Measurements from ENCODE around the gene COMMD10. TPM values are rescaled to one million over a fixed set of nuclear protein-coding genes. Genes with fewer than 3 reads are reported as not detected.
A peak's percentile ranks its signal among the peaks of the same experiment; 100 is the strongest.

Gene COMMD10
- polyA plus RNA-seq, 1 donor, result 58.6 TPM

DNA sequence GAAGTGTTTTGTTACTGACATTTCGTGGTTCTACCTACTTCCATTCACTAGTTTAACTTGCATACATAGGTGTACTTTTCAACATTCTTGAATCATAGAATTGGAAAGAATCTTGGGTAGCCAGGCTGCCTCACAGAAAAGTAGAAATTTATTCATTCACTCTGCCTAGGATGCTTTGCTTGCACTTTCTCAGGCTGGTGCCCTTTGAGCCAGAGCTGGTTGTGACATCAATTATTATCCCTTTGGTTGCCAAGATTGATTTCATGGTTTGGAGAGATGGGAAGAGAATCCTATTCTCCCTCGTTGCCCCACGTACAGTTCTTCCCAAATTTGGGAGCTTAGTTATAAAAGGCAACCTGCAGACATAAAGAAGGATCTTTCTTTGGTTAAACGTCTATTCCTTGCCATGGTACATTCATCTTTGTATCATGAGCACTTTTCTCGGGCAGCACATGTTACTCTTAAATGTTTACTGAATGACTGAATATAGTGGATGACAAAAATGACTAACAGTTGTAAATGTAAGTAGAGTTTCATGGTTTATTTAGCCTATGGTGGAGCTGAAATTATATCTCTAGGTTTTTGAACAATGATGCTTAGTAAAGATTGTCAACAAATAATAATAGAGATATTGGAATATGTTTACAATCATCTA is 195.5 kb downstream of the COMMD10 start:
- Histone ChIP-seq H3K36me3 (ENCODE audit: control insufficient read depth, insufficient read depth, low read length) (peaks cover 2% of the 10 kb centered on the region), H3K4me3 (ENCODE audit: low read length) (no peak overlapping the region), H3K27ac (ENCODE audit: low read length) (no peak overlapping the region), H3K9me3 (ENCODE audit: control insufficient read depth, low read depth, low read length) (peaks cover 7% of the 10 kb centered on the region), H3K27me3 (ENCODE audit: control insufficient read depth, insufficient read depth, low read length) (no peaks in the 10 kb centered on the region), H3K4me1 (ENCODE audit: control insufficient read depth, insufficient read depth, low read length) (no peaks in the 10 kb centered on the region)
- peak in 1 of 2 donors; percentile 13 for DNase-seq
- 100% methylated on average over 1 of the region's 5 CpGs for WGBS (ENCODE audit: insufficient coverage, low lambda C conversion rate)

DNA sequence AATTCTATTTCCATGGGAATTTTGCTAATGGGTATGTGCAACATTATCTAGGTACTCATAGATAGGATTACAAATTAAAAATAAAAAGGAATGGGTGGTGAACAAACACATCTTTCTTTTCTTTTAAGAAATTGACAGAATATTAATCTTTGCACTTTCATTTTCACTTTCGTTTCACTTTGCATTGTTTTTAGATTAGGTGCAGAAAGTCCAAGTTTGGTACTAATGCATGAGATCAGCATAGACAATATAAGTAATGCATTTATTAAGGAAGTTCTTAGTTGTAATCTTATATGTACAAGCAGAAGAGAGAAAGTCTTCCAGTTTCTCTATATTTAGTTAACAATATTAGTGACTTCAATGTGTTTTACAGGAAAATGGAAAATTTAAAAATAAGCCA is 196.5 kb downstream of the COMMD10 start:
- DNase-seq, result no peak
- H3K4me1 ChIP-seq (ENCODE audit: control insufficient read depth, insufficient read depth, low read length), result no peaks in the 10 kb centered on the region
- 83% methylated on average over 1 of the region's 1 CpG for WGBS (ENCODE audit: insufficient coverage, low lambda C conversion rate)

DNA sequence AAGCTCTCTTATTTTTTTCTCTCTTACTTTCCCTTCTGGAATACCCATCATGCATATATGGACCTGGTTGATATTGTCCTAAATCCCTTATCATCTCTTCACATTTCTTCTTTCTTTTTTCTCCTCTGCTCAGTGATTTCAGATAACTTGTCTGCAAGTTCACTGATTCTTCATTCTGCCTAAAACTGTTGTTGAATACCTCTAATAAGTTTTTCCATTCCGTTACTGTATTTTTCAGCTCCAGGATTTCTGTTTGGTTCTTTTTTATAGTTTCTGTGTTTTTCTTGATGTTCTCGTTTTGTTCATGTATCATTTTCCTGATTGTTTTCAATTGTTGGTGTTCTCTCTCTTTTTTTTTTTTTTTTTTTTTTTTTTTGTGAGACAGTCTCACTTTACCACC is 203.7 kb downstream of the COMMD10 start:
- no peaks in the 10 kb centered on the region for H3K4me1 ChIP-seq (ENCODE audit: control insufficient read depth, insufficient read depth, low read length)
- no peak overlapping the region for H3K27ac ChIP-seq (ENCODE audit: low read length)
- DNase-seq, result no peak
- H3K4me3 ChIP-seq (ENCODE audit: low read length), result no peak overlapping the region
- H3K9me3 ChIP-seq (ENCODE audit: control insufficient read depth, low read depth, low read length), result peaks cover 10% of the 10 kb centered on the region
- WGBS (ENCODE audit: insufficient coverage, low lambda C conversion rate), result 92% methylated on average over 2 of the region's 2 CpGs
- peaks cover 9% of the 10 kb centered on the region for H3K36me3 ChIP-seq (ENCODE audit: control insufficient read depth, insufficient read depth, low read length)
- H3K27me3 ChIP-seq (ENCODE audit: control insufficient read depth, insufficient read depth, low read length), result no peaks in the 10 kb centered on the region

More for the DNA sequence above, 196.5 kb downstream of the COMMD10 start:
- H3K9me3 ChIP-seq (ENCODE audit: control insufficient read depth, low read depth, low read length), result peaks cover under 1% of the 10 kb centered on the region
- H3K27ac ChIP-seq (ENCODE audit: low read length), result no peak overlapping the region
- H3K36me3 ChIP-seq (ENCODE audit: control insufficient read depth, insufficient read depth, low read length), result peaks cover 2% of the 10 kb centered on the region
- no peaks in the 10 kb centered on the region for H3K27me3 ChIP-seq (ENCODE audit: control insufficient read depth, insufficient read depth, low read length)
- no peak overlapping the region for H3K4me3 ChIP-seq (ENCODE audit: low read length)

DNA sequence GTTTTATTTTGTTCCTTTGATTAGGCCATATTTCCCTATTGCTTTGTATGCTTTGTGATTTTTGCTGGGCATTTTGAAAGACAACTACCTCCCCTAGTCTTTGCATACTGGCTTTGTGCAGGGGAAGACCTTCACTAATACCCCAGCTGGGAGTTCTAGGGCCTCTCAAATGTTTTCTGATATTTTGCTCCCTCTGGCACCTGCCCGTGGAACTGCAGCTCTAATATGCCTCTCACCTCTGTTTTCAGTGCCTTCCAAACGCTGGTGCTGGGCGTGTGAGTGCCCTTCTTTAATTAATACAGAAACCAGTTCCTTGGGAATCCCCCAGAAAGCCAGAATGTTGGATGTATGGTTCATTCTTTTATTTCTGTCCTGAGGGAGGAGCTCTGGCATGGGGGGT is 204.5 kb downstream of the COMMD10 start:
- H3K27ac ChIP-seq (ENCODE audit: low read length), result no peak overlapping the region
- WGBS (ENCODE audit: insufficient coverage, low lambda C conversion rate), result no CpG with 5 or more reads among the region's 3 CpGs
- no peak overlapping the region for H3K4me3 ChIP-seq (ENCODE audit: low read length)
- no peaks in the 10 kb centered on the region for H3K4me1 ChIP-seq (ENCODE audit: control insufficient read depth, insufficient read depth, low read length)
- peaks cover 10% of the 10 kb centered on the region for H3K9me3 ChIP-seq (ENCODE audit: control insufficient read depth, low read depth, low read length)
- H3K27me3 ChIP-seq (ENCODE audit: control insufficient read depth, insufficient read depth, low read length), result no peaks in the 10 kb centered on the region
- H3K36me3 ChIP-seq (ENCODE audit: control insufficient read depth, insufficient read depth, low read length), result peaks cover 7% of the 10 kb centered on the region
- no peak for DNase-seq

DNA sequence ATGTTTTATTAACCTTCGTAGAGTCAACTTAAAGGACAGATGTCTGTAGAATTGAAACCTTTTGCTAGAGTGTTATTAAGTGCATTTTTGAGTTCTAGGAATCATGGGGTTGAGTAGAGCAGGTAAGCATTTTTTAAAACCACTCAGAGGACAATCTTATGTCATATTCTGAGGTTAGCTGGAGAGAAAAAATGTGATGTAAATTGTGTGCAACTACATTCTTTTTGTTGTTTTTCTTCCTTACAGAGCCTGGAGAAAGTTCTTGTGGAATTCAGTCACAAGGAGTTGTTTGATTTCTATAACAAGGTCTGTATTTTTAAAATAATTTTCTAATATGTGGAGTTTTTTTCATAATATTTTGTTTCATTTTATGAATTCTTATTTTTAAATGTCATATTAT is 206.4 kb downstream of the COMMD10 start:
- Histone ChIP-seq H3K36me3 (ENCODE audit: control insufficient read depth, insufficient read depth, low read length) (peaks cover 8% of the 10 kb centered on the region), H3K27ac (ENCODE audit: low read length) (no peak overlapping the region), H3K9me3 (ENCODE audit: control insufficient read depth, low read depth, low read length) (peaks cover 10% of the 10 kb centered on the region), H3K4me3 (ENCODE audit: low read length) (no peak overlapping the region), H3K4me1 (ENCODE audit: control insufficient read depth, insufficient read depth, low read length) (no peaks in the 10 kb centered on the region), H3K27me3 (ENCODE audit: control insufficient read depth, insufficient read depth, low read length) (no peaks in the 10 kb centered on the region)
- DNase-seq, result no peak
- no CpG with 5 or more reads among the region's 1 CpG for WGBS (ENCODE audit: insufficient coverage, low lambda C conversion rate)

DNA sequence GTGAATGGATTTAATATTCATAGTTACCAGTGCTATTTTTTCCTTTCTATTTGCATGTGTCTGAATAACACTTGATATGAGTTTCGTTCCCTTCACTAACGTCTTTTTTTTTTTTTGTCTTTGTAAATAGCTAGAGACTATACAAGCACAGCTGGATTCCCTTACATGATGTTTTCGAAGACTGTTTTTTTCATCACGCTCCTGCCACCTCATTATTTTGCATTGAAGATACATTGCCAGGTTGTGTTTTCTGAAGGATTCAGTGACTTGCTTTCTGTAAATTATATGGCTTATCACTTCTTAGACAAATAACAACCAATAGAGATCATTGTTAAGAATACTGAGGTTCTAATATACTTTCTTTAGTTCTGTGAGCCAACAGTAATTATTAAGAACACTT is 207.5 kb downstream of the COMMD10 start:
- no peak overlapping the region for H3K4me3 ChIP-seq (ENCODE audit: low read length)
- H3K4me1 ChIP-seq (ENCODE audit: control insufficient read depth, insufficient read depth, low read length), result no peaks in the 10 kb centered on the region
- WGBS (ENCODE audit: insufficient coverage, low lambda C conversion rate), result 80% methylated on average over 2 of the region's 4 CpGs
- H3K36me3 ChIP-seq (ENCODE audit: control insufficient read depth, insufficient read depth, low read length), result peaks cover 11% of the 10 kb centered on the region
- H3K27ac ChIP-seq (ENCODE audit: low read length), result no peak overlapping the region
- H3K9me3 ChIP-seq (ENCODE audit: control insufficient read depth, low read depth, low read length), result peaks cover 10% of the 10 kb centered on the region
- no peak for DNase-seq
- no peaks in the 10 kb centered on the region for H3K27me3 ChIP-seq (ENCODE audit: control insufficient read depth, insufficient read depth, low read length)

DNA sequence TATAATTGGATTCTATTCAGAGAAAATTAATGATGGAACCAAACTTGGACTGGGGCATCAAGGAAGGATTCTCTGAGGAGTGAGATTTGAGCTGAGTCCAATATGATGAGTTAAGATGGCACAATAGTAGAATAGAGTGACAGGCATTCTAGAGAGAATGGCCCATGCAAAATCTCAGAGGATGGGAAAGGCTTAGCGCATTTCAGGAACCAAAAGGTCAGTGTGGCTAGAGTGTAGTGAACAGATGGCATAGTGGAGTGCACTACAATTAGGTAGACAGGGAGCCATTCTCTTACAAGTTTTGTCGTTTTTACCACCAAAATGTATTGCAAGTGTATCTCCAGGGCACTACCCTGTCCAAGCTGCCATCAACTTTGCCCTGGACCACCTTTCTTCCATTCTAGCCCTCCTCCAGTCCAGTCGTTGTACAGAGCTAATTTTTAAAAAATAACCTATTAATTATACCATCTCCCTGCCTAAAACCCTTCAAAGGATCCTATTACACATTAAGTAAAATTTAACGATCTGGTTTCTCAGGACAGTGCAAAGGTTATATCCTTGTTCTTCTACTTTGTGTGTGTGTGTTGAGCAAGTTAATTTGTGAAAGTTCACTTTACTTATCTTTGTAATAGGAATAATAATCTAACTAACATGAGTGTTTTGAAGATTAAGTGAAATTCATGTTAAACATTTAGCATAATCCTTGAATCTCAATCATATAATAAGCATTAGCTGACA is 211.7 kb downstream of the COMMD10 start:
- no peaks in the 10 kb centered on the region for H3K9me3 ChIP-seq (ENCODE audit: control insufficient read depth, low read depth, low read length)
- peaks cover 30% of the 10 kb centered on the region for H3K36me3 ChIP-seq (ENCODE audit: control insufficient read depth, insufficient read depth, low read length)
- 50% methylated on average over 1 of the region's 4 CpGs for WGBS (ENCODE audit: insufficient coverage, low lambda C conversion rate)
- no peak overlapping the region for H3K4me3 ChIP-seq (ENCODE audit: low read length)
- H3K27me3 ChIP-seq (ENCODE audit: control insufficient read depth, insufficient read depth, low read length), result no peaks in the 10 kb centered on the region
- H3K4me1 ChIP-seq (ENCODE audit: control insufficient read depth, insufficient read depth, low read length), result no peaks in the 10 kb centered on the region
- no peak for DNase-seq
- no peak overlapping the region for H3K27ac ChIP-seq (ENCODE audit: low read length)

DNA sequence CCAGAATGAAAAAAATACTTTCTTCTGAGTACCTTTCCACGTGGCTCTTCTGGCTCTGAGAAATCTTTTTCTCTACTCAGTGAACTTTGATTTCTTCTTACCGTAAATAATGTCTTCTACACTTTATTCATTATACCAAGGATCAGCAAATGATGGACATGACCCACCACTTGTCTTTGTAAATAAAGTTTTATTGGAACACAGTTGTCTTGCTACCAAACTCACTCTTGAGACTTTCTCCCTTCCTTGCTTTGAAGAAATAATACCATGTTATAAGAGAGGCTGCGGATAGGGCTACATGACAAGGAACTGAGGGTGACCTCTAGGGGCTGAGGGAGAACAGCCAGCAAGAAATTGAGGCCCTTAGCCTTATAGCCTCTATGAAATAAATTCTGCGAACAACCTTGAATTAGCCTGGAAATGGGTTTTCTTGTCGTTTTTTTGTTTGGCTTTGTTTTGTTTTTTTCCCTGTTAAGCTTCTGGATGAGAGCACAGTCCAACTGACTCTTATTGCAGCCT is 212.5 kb downstream of the COMMD10 start:
- no peak overlapping the region for H3K4me3 ChIP-seq (ENCODE audit: low read length)
- no peak overlapping the region for H3K27ac ChIP-seq (ENCODE audit: low read length)
- no peak for DNase-seq
- H3K27me3 ChIP-seq (ENCODE audit: control insufficient read depth, insufficient read depth, low read length), result no peaks in the 10 kb centered on the region
- 90% methylated on average over 3 of the region's 5 CpGs for WGBS (ENCODE audit: insufficient coverage, low lambda C conversion rate)
- H3K4me1 ChIP-seq (ENCODE audit: control insufficient read depth, insufficient read depth, low read length), result no peaks in the 10 kb centered on the region
- H3K36me3 ChIP-seq (ENCODE audit: control insufficient read depth, insufficient read depth, low read length), result peaks cover 35% of the 10 kb centered on the region
- no peaks in the 10 kb centered on the region for H3K9me3 ChIP-seq (ENCODE audit: control insufficient read depth, low read depth, low read length)

DNA sequence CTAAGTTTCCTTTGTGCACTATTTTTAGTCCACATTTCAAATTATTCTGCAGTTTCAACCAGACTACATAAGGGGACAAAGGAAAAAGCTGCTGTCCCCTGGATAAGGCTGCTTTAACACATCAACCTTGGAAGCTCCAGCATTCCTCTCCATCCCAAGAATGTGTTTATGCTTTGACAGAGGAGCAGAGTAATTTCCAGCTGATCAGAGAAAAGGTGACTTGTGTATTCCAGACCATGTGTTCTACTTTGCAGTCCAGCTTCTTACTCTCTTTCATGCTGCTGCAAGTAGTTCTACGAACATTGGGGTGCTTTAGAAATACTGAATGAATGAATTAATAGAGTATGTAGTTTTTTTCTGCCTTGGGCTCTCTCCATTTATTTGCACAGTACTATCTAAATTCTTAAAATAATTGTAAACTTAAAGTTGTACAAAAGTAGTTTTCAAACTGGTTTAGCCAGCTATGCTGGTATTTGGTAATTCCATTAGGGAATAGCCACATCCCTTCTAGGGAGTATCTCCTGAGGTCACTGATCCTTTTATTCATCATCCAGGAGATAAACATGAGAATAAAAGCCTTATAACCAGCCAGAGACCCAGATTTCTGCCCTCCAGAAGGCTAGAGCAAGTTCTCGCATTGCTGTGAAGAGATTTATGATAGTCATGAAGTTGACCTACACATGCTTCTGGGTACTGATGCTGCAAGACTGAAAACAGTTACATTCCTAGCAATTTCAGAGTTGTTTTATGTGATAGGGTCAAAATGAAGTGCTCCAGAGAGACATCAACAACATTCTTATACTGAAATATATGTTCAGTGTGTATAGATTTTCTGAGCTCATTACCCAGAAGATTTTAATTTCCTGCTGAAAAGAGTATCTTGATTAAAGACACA is 215.2 kb downstream of the COMMD10 start:
- Histone ChIP-seq H3K27me3 (ENCODE audit: control insufficient read depth, insufficient read depth, low read length) (no peaks in the 10 kb centered on the region), H3K4me3 (ENCODE audit: low read length) (no peak overlapping the region), H3K4me1 (ENCODE audit: control insufficient read depth, insufficient read depth, low read length) (no peaks in the 10 kb centered on the region), H3K27ac (ENCODE audit: low read length) (no peak overlapping the region), H3K9me3 (ENCODE audit: control insufficient read depth, low read depth, low read length) (no peaks in the 10 kb centered on the region), H3K36me3 (ENCODE audit: control insufficient read depth, insufficient read depth, low read length) (peaks cover 51% of the 10 kb centered on the region)
- no peak for DNase-seq
- WGBS (ENCODE audit: insufficient coverage, low lambda C conversion rate), result no CpG with 5 or more reads among the region's 2 CpGs

DNA sequence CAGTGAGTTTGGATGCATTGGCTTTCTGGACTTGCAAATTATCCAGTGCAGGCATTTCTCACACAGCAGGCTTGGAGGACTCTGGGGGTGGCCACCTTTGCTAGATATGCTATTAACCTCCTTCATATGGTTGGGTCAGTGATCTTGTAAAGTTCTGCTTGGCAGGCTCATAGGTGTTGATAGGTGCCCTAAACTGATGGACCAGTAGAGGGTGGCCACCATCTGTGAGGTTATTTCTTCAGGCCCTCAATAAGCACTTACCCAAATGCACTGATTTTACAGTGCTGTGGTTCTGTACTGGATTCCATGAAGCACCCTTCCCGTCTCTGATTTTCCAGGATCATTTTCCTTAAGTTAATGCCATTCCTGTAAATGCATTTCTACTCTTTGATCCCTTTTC is 216.3 kb downstream of the COMMD10 start:
- no peaks in the 10 kb centered on the region for H3K4me1 ChIP-seq (ENCODE audit: control insufficient read depth, insufficient read depth, low read length)
- peaks cover 60% of the 10 kb centered on the region for H3K36me3 ChIP-seq (ENCODE audit: control insufficient read depth, insufficient read depth, low read length)
- WGBS (ENCODE audit: insufficient coverage, low lambda C conversion rate), result 100% methylated on average over 1 of the region's 1 CpG
- H3K27ac ChIP-seq (ENCODE audit: low read length), result no peak overlapping the region
- no peak overlapping the region for H3K4me3 ChIP-seq (ENCODE audit: low read length)
- no peaks in the 10 kb centered on the region for H3K27me3 ChIP-seq (ENCODE audit: control insufficient read depth, insufficient read depth, low read length)
- no peaks in the 10 kb centered on the region for H3K9me3 ChIP-seq (ENCODE audit: control insufficient read depth, low read depth, low read length)
- no peak for DNase-seq

All from large intestine (tissue), 3 donors.